Type B pancreatic cell (in vitro differentiated cells): ENCODE data around the gene HTR3E. TPM values are rescaled to one million over a fixed set of nuclear protein-coding genes. Genes with fewer than 3 reads are reported as not detected.
"Not testable (repeated sequence)": the region's sequence is repeated elsewhere in the genome, so short reads cannot be mapped to it uniquely, and the experiment has no call there.

ENCODE experiments used
- DNase-seq: peaks from one replicate; pipeline ENCODE4 v3.0.0; 2021; ENCODE audit warnings: mixed read lengths; ENCODE audit not compliant: unreplicated experiment; ENCODE audit errors: extremely low spot score
- H3K27ac Mint-ChIP-seq: 2 replicates; pipeline ENCODE4 v1.8.0; 2021; ENCODE audit warnings: mild to moderate bottlenecking, mixed read lengths
- H3K27me3 Mint-ChIP-seq: 2 replicates; pipeline ENCODE4 v1.8.0; 2021; ENCODE audit warnings: mixed read lengths
- H3K36me3 Mint-ChIP-seq: 2 replicates; pipeline ENCODE4 v1.8.0; 2021; ENCODE audit warnings: mixed read lengths
- H3K4me1 Mint-ChIP-seq: one replicate; pipeline ENCODE4 v1.8.0; 2021; ENCODE audit warnings: mixed read lengths; ENCODE audit not compliant: unreplicated experiment
- H3K4me3 Mint-ChIP-seq: 2 replicates; pipeline ENCODE4 v1.8.0; 2021; ENCODE audit warnings: mild to moderate bottlenecking, mixed read lengths
- H3K9me3 Mint-ChIP-seq: 2 replicates; pipeline ENCODE4 v1.8.0; 2021; ENCODE audit warnings: mixed read lengths
- CTCF ChIP-seq: fragments of 200-600 bp; sonication (generic); conservative IDR thresholded peaks from 2 replicates; pipeline ENCODE4 v1.5.0; 2021; ENCODE audit warnings: antibody characterized with exemption, mild to moderate bottlenecking
- total RNA-seq: library from RNA; stranded (reverse); gene quantifications from 2 replicates; pipeline ENCODE4 v1.2.1, GENCODE V29; 2021; ENCODE audit warnings: low replicate concordance

The HTR3E gene
- total RNA-seq, 1 donor from 2014 or later: not detected

DNA sequence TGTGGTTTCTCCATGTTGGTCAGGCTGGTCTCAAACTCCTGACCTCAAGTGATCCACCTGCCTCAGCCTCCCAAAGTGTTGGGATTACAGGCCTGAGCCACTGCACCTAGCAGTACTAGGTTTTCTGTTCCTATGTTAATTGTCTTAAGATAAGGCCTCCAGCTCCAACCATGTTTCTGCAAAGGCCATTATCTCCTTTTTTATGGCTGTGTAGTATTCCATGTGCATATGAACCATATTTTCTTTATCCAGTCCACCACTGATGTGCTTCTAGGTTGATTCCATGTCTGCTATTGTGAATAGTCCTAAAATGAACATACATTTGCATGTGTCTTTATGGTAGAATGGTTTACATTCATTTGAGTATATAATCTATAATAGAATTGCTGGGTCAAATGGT lies 34.2 kb upstream of the HTR3E start:
- Mint-ChIP-seq H3K4me3 (no peak overlapping the region), H3K9me3 (no peaks in the 10 kb centered on the region), H3K4me1 (no peaks in the 10 kb centered on the region), H3K27ac (no peak overlapping the region), H3K36me3 (no peaks in the 10 kb centered on the region), H3K27me3 (no peaks in the 10 kb centered on the region)
- TF ChIP-seq CTCF: no peak
- DNase-seq: no peak

- Mint-ChIP-seq H3K27ac (no peak overlapping the region), H3K27me3 (no peaks in the 10 kb centered on the region), H3K4me3 (no peak overlapping the region), H3K36me3 (no peaks in the 10 kb centered on the region), H3K4me1 (no peaks in the 10 kb centered on the region), H3K9me3 (peaks cover 7% of the 10 kb centered on the region)
- TF ChIP-seq CTCF: no peak
- no peak for DNase-seq
Observed at GRCh38 chr3:184066211-184066610, 30.7 kb upstream of the HTR3E start.

DNA sequence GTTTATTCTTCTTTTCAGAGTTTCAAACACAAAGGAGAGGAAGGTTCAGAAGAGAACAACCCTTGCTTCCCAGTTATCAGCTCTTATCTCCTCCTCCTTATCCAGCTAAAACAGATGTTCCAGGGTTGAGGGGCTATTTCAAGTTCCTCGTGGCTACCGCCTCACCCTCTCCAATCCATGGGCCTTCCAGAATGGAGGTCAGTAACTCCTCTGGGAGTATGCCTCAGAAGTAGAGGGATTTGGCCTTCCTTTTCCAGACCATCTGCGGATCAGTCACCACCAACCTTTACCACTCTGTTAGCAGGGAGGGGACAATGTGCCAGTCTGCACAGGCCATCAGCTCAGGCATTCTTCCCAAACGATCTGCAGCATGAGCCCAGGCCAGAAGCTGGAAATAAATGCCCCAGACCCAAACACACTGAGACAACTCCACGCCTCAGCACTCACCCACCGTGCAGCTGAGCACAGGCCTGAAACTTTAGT lies 29.2 kb upstream of the HTR3E start:
- Mint-ChIP-seq H3K27me3 (no peaks in the 10 kb centered on the region), H3K36me3 (no peaks in the 10 kb centered on the region), H3K9me3 (peaks cover 7% of the 10 kb centered on the region), H3K4me3 (no peak overlapping the region), H3K4me1 (no peaks in the 10 kb centered on the region), H3K27ac (no peak overlapping the region)
- TF ChIP-seq CTCF: no peak
- DNase-seq: no peak

DNA sequence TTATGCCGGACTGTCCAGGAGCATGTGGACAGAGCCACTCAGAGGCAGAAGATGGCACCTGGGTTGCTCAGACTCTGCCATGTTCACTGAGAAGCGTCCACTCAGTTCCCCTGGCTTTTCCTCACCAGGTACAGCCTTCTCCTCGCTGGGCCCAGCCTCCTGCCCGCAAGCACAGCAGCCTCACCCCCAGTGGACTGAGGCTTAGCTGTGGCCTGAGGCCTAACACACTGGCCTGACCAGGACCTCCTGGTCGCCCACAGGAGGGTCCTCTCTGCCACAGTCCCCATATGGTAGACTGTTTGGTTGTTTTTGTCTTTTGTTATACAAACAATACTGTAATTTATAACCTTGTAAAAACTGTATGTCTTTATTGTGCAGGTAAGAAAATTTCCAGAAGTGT lies 28.5 kb upstream of the HTR3E start:
- TF ChIP-seq CTCF: no peak
- no peak for DNase-seq
- H3K4me3 Mint-ChIP-seq: no peak overlapping the region
- H3K4me1 Mint-ChIP-seq: no peaks in the 10 kb centered on the region
- no peaks in the 10 kb centered on the region for H3K36me3 Mint-ChIP-seq
- no peaks in the 10 kb centered on the region for H3K27me3 Mint-ChIP-seq
- peaks cover 7% of the 10 kb centered on the region for H3K9me3 Mint-ChIP-seq
- no peak overlapping the region for H3K27ac Mint-ChIP-seq

DNA sequence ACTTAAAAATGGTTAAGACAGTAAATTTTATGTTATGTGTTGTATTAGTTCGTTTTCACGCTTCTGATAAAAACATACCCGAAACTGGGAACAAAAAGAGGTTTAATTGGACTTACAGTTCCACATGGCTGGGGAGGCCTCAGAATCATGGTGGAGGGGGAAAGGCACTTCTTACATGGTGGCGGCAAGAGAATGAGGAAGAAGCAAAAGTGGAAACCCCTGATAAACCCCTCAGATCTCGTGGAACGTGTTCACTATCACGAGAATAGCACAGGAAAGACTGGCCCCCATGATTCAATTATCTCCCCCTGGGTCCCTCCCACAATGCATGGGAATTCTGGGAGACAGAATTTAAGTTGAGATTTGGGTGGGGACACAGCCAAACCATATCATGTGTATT lies 25.7 kb upstream of the HTR3E start:
- not testable (repeated sequence) for H3K4me1 Mint-ChIP-seq, DNase-seq, H3K36me3 Mint-ChIP-seq, H3K27ac Mint-ChIP-seq, H3K27me3 Mint-ChIP-seq, H3K4me3 Mint-ChIP-seq, H3K9me3 Mint-ChIP-seq

GRCh38 chr3:184073621-184074020 lies 23.2 kb upstream of the HTR3E start:
- no peak for DNase-seq
- Mint-ChIP-seq H3K36me3 (no peaks in the 10 kb centered on the region), H3K9me3 (peaks cover 7% of the 10 kb centered on the region), H3K27ac (no peak overlapping the region), H3K27me3 (no peaks in the 10 kb centered on the region), H3K4me3 (no peak overlapping the region), H3K4me1 (no peaks in the 10 kb centered on the region)
- no peak for TF ChIP-seq CTCF
